ENCODE measurements around the gene RET.

DNA sequence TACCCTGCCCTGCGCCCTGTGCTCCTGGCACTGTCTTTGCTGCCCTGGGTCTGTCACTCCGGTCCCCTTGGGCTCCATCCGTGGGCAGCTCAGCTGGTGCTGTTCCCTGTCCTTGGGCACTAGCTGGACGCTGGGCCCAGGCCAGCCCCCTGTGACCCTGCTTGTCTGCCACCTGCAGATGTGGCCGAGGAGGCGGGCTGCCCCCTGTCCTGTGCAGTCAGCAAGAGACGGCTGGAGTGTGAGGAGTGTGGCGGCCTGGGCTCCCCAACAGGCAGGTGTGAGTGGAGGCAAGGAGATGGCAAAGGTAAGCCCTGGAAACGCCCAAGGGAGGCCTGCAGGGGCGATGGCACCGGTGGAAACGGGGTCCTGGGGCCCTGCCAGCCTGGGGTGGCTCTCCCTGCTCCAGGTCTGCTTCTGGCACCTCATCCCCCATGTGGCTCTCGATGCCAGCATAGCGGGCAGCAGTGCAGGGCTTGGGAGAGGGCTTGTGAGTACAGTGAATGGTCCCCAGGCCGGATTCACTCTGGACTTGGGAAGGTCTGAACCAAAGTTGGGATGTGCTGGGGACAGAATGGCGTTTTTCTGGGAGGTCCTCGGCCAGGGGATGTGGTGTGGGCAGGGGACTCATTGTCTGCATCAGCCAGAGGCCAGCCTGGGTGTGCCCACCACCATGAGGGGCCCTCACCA is 35.2 kb downstream of the RET start:
- TF ChIP-seq, protein P1, sequence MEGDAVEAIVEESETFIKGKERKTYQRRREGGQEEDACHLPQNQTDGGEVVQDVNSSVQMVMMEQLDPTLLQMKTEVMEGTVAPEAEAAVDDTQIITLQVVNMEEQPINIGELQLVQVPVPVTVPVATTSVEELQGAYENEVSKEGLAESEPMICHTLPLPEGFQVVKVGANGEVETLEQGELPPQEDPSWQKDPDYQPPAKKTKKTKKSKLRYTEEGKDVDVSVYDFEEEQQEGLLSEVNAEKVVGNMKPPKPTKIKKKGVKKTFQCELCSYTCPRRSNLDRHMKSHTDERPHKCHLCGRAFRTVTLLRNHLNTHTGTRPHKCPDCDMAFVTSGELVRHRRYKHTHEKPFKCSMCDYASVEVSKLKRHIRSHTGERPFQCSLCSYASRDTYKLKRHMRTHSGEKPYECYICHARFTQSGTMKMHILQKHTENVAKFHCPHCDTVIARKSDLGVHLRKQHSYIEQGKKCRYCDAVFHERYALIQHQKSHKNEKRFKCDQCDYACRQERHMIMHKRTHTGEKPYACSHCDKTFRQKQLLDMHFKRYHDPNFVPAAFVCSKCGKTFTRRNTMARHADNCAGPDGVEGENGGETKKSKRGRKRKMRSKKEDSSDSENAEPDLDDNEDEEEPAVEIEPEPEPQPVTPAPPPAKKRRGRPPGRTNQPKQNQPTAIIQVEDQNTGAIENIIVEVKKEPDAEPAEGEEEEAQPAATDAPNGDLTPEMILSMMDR (IDR thresholded peaks at IDR 0.05): no peak
- no peak for TF ChIP-seq POLR2A (IDR thresholded peaks at IDR 0.05)
- TF ChIP-seq POLR2AphosphoS5 (IDR thresholded peaks at IDR 0.05): no peak

Data from sigmoid colon (tissue), 4 donors.